GM18511 (cell line): ENCODE results near the gene HOGA1.
A peak's percentile ranks its signal among the peaks of the same experiment; 100 is the strongest.
"Not testable (repeated sequence)": the region's sequence is repeated elsewhere in the genome, so short reads cannot be mapped to it uniquely, and the experiment has no call there.

Source experiments
- ATAC-seq: cut with Tn5 transposase; IDR thresholded peaks from one replicate; pipeline ENCODE4 v1.9.1; 2021; ENCODE audit warnings: mild to moderate bottlenecking, moderate library complexity; ENCODE audit not compliant: unreplicated experiment

HOGA1 gene

GRCh38 chr10:97554336-97554735, 29.9 kb upstream of the HOGA1 start:
- not testable (repeated sequence) for ATAC-seq

GRCh38 chr10:97555541-97555940, 28.6 kb upstream of the HOGA1 start:
- not testable (repeated sequence) for ATAC-seq

GRCh38 chr10:97560731-97561381, 23.3 kb upstream of the HOGA1 start:
- ATAC-seq = not testable (repeated sequence)

GRCh38 chr10:97561386-97562077, 22.7 kb upstream of the HOGA1 start:
- not testable (repeated sequence) for ATAC-seq

- ATAC-seq = not testable (repeated sequence)
Measured at GRCh38 chr10:97562329-97562728, 21.9 kb upstream of the HOGA1 start.

- ATAC-seq = no peak
Measured at GRCh38 chr10:97563337-97563736, 20.9 kb upstream of the HOGA1 start.

- ATAC-seq = no peak
Measured at GRCh38 chr10:97564776-97565175, 19.4 kb upstream of the HOGA1 start.

GRCh38 chr10:97566336-97566996, 17.7 kb upstream of the HOGA1 start:
- ATAC-seq = no peak

- no peak for ATAC-seq
Measured at GRCh38 chr10:97567891-97568290, 16.3 kb upstream of the HOGA1 start.

- ATAC-seq = no peak
Measured at GRCh38 chr10:97570146-97570788, 13.9 kb upstream of the HOGA1 start.

- no peak for ATAC-seq
Measured at GRCh38 chr10:97570789-97571471, 13.3 kb upstream of the HOGA1 start.

- no peak for ATAC-seq
Measured at GRCh38 chr10:97571622-97572021, 12.6 kb upstream of the HOGA1 start.

- ATAC-seq = peak; percentile 80
Measured at GRCh38 chr10:97572214-97572989, 11.8 kb upstream of the HOGA1 start, which contains the start of gene ANKRD2. ANKRD2 (plus strand) TSS chr10:97572779; CDS start chr10:97572789, 10 bp downstream.

- ATAC-seq = no peak
Measured at GRCh38 chr10:97573021-97573420, 11.2 kb upstream of the HOGA1 start.

GRCh38 chr10:97573672-97574071, 10.5 kb upstream of the HOGA1 start:
- no peak for ATAC-seq

- ATAC-seq = no peak
Measured at GRCh38 chr10:97574374-97575126, 9.6 kb upstream of the HOGA1 start.

- ATAC-seq = no peak
Measured at GRCh38 chr10:97575127-97575668, 9.0 kb upstream of the HOGA1 start.

- ATAC-seq = not testable (repeated sequence)
Measured at GRCh38 chr10:97576487-97576886, 7.7 kb upstream of the HOGA1 start.

- ATAC-seq = no peak
Measured at GRCh38 chr10:97577701-97578100, 6.5 kb upstream of the HOGA1 start.
